ENCODE data around the gene C3AR1.
"Not testable (repeated sequence)": the region's sequence is repeated elsewhere in the genome, so short reads cannot be mapped to it uniquely, and the experiment has no call there.

The C3AR1 gene

GRCh38 chr12:8032242-8033152 is 33.7 kb downstream of the C3AR1 start, which contains the start of gene FOXJ2:
FOXJ2 (plus strand) TSS chr12:8032716; CDS start chr12:8039833, 7,117 bp downstream.
- FAIRE-seq (peak; percentile 48), DNase-seq (ENCODE audit: extremely low spot score, insufficient read length, low read depth) (no peak)

DNA sequence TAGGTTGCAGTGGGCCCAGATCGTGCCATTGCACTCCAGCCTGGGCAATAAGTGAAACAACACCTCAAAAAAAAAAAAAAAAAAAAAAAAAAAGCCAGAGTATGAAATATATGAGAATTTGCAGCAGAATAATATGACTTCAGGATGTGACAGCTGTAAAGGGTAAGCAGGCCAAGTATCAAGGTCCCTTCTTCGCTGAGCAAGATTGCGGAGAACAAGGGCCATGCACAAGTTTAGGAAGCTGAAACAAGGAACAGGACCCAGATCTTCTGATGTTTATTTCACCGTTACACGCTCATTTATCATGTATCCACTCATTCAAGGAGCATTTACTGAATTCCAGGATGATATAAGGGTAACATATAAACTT is 34.3 kb downstream of the C3AR1 start:
- no peak for FAIRE-seq
- no peak for DNase-seq (ENCODE audit: extremely low spot score, insufficient read length, low read depth)

GRCh38 chr12:8031017-8031416 is 35.1 kb downstream of the C3AR1 start:
- not testable (repeated sequence) for DNase-seq (ENCODE audit: extremely low spot score, insufficient read length, low read depth); FAIRE-seq

- FAIRE-seq (no peak), DNase-seq (ENCODE audit: extremely low spot score, insufficient read length, low read depth) (no peak)
Observed at GRCh38 chr12:8030189-8030588, 36.0 kb downstream of the C3AR1 start.

GRCh38 chr12:8028267-8028666 is 37.9 kb downstream of the C3AR1 start:
- no peak for DNase-seq (ENCODE audit: extremely low spot score, insufficient read length, low read depth)
- FAIRE-seq: no peak

DNA sequence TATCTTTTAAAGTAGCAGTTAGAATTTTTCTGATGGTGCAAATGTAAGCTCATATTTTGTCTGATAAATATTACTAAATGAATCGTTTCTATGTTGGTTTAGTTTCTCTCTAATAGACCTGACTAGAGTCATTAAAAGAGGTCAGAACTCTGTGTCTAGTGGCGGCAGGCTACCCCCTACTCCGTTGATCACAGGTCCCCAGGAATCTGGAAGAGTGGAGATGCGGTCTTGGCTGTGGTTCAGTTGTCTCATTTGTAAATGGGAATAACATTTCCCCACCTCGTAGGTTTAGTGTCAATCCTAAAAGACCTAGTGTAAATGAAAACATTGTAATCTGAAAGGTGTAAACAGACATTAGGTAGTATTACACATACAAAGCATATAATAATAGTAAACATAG is 38.3 kb downstream of the C3AR1 start:
- FAIRE-seq (no peak), DNase-seq (ENCODE audit: extremely low spot score, insufficient read length, low read depth) (no peak)

GRCh38 chr12:8026291-8026900 is 39.8 kb downstream of the C3AR1 start:
- FAIRE-seq (peak; percentile 99), DNase-seq (ENCODE audit: extremely low spot score, insufficient read length, low read depth) (peak; percentile 91)

DNA sequence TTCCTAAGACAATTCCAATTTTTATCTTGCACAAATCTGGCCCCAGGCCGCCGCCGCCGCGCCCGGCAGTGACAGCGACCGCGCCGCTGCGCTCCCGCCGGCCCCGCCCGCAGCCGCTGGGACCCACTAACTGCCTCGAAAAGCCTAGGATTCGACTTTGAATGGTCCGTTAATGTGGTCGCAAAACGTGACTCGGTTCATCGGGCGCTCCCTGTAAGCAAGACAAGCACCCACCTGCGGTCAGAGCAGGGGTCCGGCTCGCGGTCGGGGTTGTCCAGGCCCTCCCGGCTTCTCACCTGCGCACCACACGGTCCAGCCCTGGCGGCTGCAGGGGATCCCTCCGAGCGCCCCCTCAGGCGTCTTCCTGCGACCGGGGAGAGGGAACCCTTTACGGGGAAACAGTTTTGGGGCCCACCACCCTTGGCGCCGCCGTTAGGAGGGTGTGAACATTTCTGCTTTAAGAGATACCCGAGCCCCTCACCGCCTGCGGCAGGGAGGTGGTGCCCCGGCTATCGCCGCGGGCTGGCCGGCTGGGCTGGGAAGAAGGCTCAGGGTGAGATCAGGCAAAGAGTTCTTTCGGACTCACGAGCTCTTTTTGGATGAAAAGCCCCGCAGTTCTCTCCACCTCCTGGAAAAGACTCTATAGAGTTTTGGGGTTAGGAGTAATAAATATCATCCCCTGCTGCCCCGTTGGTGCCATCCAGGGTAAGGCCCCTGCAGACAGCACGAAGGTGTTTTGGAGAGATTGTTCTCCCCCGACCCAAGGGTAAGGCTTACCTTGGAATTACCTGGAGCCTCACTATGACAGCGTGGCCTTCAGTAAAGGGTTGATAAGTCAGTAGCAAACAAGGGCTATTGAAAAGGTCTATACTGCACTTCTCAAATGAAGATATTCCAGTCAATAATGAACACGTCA is 47.2 kb downstream of the C3AR1 start:
- FAIRE-seq (no peak), DNase-seq (ENCODE audit: extremely low spot score, insufficient read length, low read depth) (no peak)

- not testable (repeated sequence) for FAIRE-seq; DNase-seq (ENCODE audit: extremely low spot score, insufficient read length, low read depth)
Observed at GRCh38 chr12:8018213-8018612, 47.9 kb downstream of the C3AR1 start.

DNA sequence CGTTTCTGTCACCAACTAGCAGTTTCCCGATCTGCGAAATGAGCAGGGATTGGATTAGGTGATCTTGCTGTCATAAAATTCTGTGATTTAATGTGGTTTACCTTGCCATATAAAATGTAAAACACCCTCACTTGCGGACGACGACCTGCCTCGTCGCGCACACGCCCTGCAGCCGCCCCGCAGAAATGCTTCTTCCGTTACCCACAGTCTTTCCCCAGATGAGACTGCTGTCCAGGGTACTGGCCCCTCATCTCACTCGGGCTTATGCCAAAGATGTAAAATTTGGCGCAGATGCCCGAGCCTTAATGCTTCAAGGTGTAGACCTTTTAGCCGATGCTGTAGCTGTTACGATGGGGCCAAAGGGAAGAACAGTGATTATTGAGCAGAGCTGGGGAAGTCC is 51.3 kb downstream of the C3AR1 start:
- FAIRE-seq (no peak), DNase-seq (ENCODE audit: extremely low spot score, insufficient read length, low read depth) (no peak)

DNA sequence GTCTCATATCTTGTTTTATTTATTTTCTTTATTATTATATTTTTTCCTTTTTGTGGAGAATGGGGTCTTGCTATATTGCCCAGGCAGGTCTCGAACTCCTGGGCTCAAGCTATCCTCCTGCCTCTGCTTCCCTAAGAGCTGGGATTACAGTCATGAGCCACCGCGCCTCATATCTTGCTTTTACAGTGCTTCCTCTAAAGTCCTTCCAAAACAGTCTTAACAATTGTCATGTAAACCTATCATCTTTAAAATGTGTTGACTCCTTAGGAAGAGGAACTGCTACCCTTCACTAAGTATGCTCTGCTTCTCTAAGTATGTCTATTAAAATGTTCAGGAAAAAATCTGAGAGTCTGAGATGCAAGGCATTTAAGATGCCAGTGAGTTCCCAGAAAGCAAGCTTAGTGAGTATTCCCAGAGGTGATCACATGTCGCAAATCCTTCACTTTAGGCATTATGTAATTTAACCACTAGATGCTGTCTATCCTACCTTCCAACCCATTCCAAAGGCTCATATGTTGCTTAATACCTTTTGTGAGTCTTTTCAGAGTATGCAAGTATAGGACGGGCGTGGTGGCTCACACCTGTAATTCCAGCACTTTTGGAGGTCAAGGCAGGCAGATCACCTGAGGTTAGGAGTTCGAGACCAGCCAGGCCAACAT is 53.4 kb downstream of the C3AR1 start:
- DNase-seq (ENCODE audit: extremely low spot score, insufficient read length, low read depth) (no peak), FAIRE-seq (no peak)

DNA sequence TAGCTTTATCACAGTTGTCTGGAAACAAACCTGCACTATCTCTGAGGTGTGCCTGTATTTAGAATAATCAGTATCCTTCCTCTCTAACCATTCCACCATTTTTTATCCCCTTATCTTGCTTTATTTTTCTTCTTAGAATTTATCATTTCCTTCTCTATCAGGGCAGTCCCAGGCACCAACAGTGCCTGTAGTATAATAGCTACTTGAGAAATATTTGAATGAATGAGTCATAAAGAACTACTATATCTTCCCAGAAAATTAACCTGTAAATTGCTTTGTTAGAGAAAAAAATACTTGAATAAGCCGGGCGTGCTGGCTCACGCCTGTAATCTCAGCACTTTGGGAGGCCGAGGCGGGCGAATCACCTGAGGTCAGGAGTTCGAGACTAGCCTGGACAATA is 54.8 kb downstream of the C3AR1 start:
- DNase-seq (ENCODE audit: extremely low spot score, insufficient read length, low read depth) (no peak), FAIRE-seq (no peak)

Measured in GM18507 (cell line).